Stimulated activated CD8-positive, alpha-beta memory T cell treated with anti-CD3 and anti-CD28 coated beads, Interleukin-4, amount 100 ng/mL, for 4 hours (primary cell): ENCODE measurements around the gene ANP32B.

ENCODE experiments used
- DNase-seq, 2 donors: peaks; one replicate each; pipeline ENCODE4 v3.0.0-alpha.2; 2020; ENCODE audit warnings: low read depth in 2 of 2, low spot score in 1 of 2

ANP32B gene

GRCh38 chr9:98057138-98057799 lies 74.1 kb downstream of the ANP32B start:
- no peak for DNase-seq

- no peak for DNase-seq
These were observed 79.0 kb downstream of the ANP32B start for GRCh38 chr9:98062161-98062560.

GRCh38 chr9:98064623-98065392 lies 81.7 kb downstream of the ANP32B start:
- DNase-seq = no peak
